CD4-positive, alpha-beta T cell (primary cell): ENCODE results near the gene UBR3. TPM values are rescaled to one million over a fixed set of nuclear protein-coding genes. Genes with fewer than 3 reads are reported as not detected.

Experiments used
- ATAC-seq: fragments of 200-7000 bp; cut with Tn5 transposase; one replicate; pipeline ENCODE4 v1.10.0; 2022; ENCODE audit warnings: mild to moderate bottlenecking; ENCODE audit not compliant: poor library complexity
- CTCF ChIA-PET: fragments of 350-600 bp; sonication (Branson Sonifier 250); formaldehyde crosslinking; loops from one replicate; lab custom pipeline; 2021; ENCODE audit warnings: antibody characterized with exemption, inconsistent platforms; lab: Charles Lee
- POLR2A ChIA-PET: fragments of 350-600 bp; sonication (Branson Sonifier 250); formaldehyde crosslinking; loops from one replicate; lab custom pipeline; 2021; ENCODE audit warnings: antibody characterized with exemption, inconsistent platforms; lab: Charles Lee
- DNase-seq, 14 experiments: peaks; one replicate each; pipeline ENCODE4 v3.0.0-alpha.2; 2013 to 2020; ENCODE audit warnings: mixed read lengths in 2 of 14
- H3K27ac ChIP-seq, 2 donors: one replicate each; pipeline versions ENCODE4 v1.5.1 to v1.7.0; 2013; ENCODE audit warnings: low read length in 2 of 2, low read depth in 1 of 2, mild to moderate bottlenecking in 1 of 2
- H3K27me3 ChIP-seq, 2 experiments: 1 replicate in 1 of 2; 2 replicates in 1 of 2; pipeline versions ENCODE4 v1.6.1 to v1.7.0; 2013; ENCODE audit warnings: low read length in 2 of 2, control low read depth in 1 of 2, mild to moderate bottlenecking in 1 of 2, moderate library complexity in 1 of 2; ENCODE audit not compliant: insufficient read depth in 2 of 2, control insufficient read depth in 1 of 2
- H3K36me3 ChIP-seq: one replicate; pipeline ENCODE4 v1.6.1; 2013; ENCODE audit warnings: low read length, control low read depth; ENCODE audit not compliant: insufficient read depth
- H3K4me1 ChIP-seq: one replicate; pipeline ENCODE4 v1.6.1; 2013; ENCODE audit warnings: low read length, control low read depth; ENCODE audit not compliant: insufficient read depth
- H3K4me3 ChIP-seq: one replicate; pipeline ENCODE4 v1.5.1; 2013; ENCODE audit warnings: mild to moderate bottlenecking, low read length, moderate library complexity
- H3K9me3 ChIP-seq, 2 experiments: 1 replicate in 1 of 2; 2 replicates in 1 of 2; pipeline versions ENCODE4 v1.6.1 to v1.7.0; 2013; ENCODE audit warnings: low read length in 2 of 2, mild to moderate bottlenecking in 2 of 2, control low read depth in 1 of 2, moderate library complexity in 1 of 2; ENCODE audit not compliant: control insufficient read depth in 1 of 2, insufficient read depth in 1 of 2
- H3K27ac Mint-ChIP-seq: one replicate; pipeline ENCODE4 v1.8.0; 2020; ENCODE audit warnings: mixed read lengths
- H3K27me3 Mint-ChIP-seq: one replicate; pipeline ENCODE4 v1.8.0; 2021; ENCODE audit warnings: mixed read lengths
- H3K36me3 Mint-ChIP-seq: one replicate; pipeline ENCODE4 v1.8.0; 2021; ENCODE audit warnings: low read depth, mixed read lengths
- H3K4me1 Mint-ChIP-seq: one replicate; pipeline ENCODE4 v1.8.0; 2021; ENCODE audit warnings: low read depth, mixed read lengths
- H3K4me3 Mint-ChIP-seq: one replicate; pipeline ENCODE4 v1.8.0; 2020; ENCODE audit warnings: mild to moderate bottlenecking, mixed read lengths
- H3K9me3 Mint-ChIP-seq: one replicate; pipeline ENCODE4 v1.8.0; 2020; ENCODE audit warnings: mixed read lengths
- CTCF ChIP-seq: fragments of 200-600 bp; IDR thresholded peaks from one replicate; pipeline ENCODE4 v1.8.0; 2022; ENCODE audit warnings: antibody characterized with exemption, mild to moderate bottlenecking
- intact Hi-C, 2 experiments: fragments of 100-400 bp; cut with DNase I in 1 of 2; cut with micrococcal nuclease in 1 of 2; formaldehyde crosslinking; loops; one replicate each; pipeline versions ENCODE4 v1.15.1 to v1.9.0; 2023 to 2025; cut with DNase I, micrococcal nuclease
- total RNA-seq, 174 experiments: library from RNA in 2 of 174; stranded (reverse) in 2 of 174; gene quantifications; one replicate each; pipeline ENCODE4 v1.2.3 and lab custom pipeline; 2021 to 2026

Gene UBR3
- total RNA-seq, 2 experiments from 2014 or later: 32.1 to 35.2 TPM

GRCh38 chr2:170087413-170087793 lies 260.1 kb downstream of the UBR3 start:
- Histone ChIP-seq H3K36me3 (peaks cover 6% of the 10 kb centered on the region), H3K27ac (no peak overlapping the region), H3K27me3 (no peaks in the 10 kb centered on the region), H3K4me3 (no peak overlapping the region), H3K9me3 (peaks cover 0 to 9% of the 10 kb centered on the region in 2 experiments), H3K4me1 (no peaks in the 10 kb centered on the region)
- ATAC-seq (no peak), DNase-seq (no peak)
- Mint-ChIP-seq H3K4me1 (no peaks in the 10 kb centered on the region), H3K9me3 (peaks cover 8% of the 10 kb centered on the region), H3K27me3 (no peaks in the 10 kb centered on the region), H3K4me3 (no peak overlapping the region), H3K36me3 (peaks cover 4% of the 10 kb centered on the region), H3K27ac (no peak overlapping the region)
- intact Hi-C loops: no loop called here
- CTCF ChIA-PET: no interaction called here
- POLR2A ChIA-PET: no interaction called here
- no peak for TF ChIP-seq CTCF

GRCh38 chr2:170088776-170089175 lies 261.5 kb downstream of the UBR3 start:
- intact Hi-C loops: no loop called here
- Mint-ChIP-seq H3K36me3 (no peaks in the 10 kb centered on the region), H3K27ac (no peak overlapping the region)

GRCh38 chr2:170090229-170090628 lies 263.0 kb downstream of the UBR3 start:
- Histone ChIP-seq H3K27me3 (no peaks in the 10 kb centered on the region), H3K4me3 (no peak overlapping the region), H3K4me1 (no peaks in the 10 kb centered on the region), H3K9me3 (peaks cover 0 to 14% of the 10 kb centered on the region in 2 experiments), H3K27ac (no peak overlapping the region), H3K36me3 (no peaks in the 10 kb centered on the region)
- H3K4me1 Mint-ChIP-seq: no peaks in the 10 kb centered on the region
- no peak overlapping the region for H3K4me3 Mint-ChIP-seq
- no peaks in the 10 kb centered on the region for H3K36me3 Mint-ChIP-seq
- DNase-seq: no peak
- no peaks in the 10 kb centered on the region for H3K27me3 Mint-ChIP-seq
- TF ChIP-seq CTCF: no peak
- POLR2A ChIA-PET: no interaction called here
- intact Hi-C loops: no loop called here
- no peak for ATAC-seq
- CTCF ChIA-PET: no interaction called here
- peaks cover 15% of the 10 kb centered on the region for H3K9me3 Mint-ChIP-seq
- no peak overlapping the region for H3K27ac Mint-ChIP-seq

More at GRCh38 chr2:170088776-170089175, 261.5 kb downstream of the UBR3 start:
- peaks cover 0 to 14% of the 10 kb centered on the region in 2 experiments for H3K9me3 ChIP-seq
- Mint-ChIP-seq H3K27me3 (no peaks in the 10 kb centered on the region), H3K4me3 (no peak overlapping the region), H3K4me1 (no peaks in the 10 kb centered on the region), H3K9me3 (peaks cover 15% of the 10 kb centered on the region)
- H3K4me1 ChIP-seq: no peaks in the 10 kb centered on the region
- no peak overlapping the region for H3K4me3 ChIP-seq
- no peak for ATAC-seq
- no peaks in the 10 kb centered on the region for H3K36me3 ChIP-seq
- no peak overlapping the region for H3K27ac ChIP-seq
- TF ChIP-seq CTCF: no peak
- no peak for DNase-seq
- no peaks in the 10 kb centered on the region for H3K27me3 ChIP-seq
- ChIA-PET CTCF (no interaction called here), POLR2A (no interaction called here)
